SU-DHL-6 (cell line): Measurements from ENCODE around the gene THG1L.
"Not testable (repeated sequence)": the region's sequence is repeated elsewhere in the genome, so short reads cannot be mapped to it uniquely, and the experiment has no call there.

Experiments used
- H2AFZ ChIP-seq: fragments of 200-600 bp; sonication (generic); 2 replicates; pipeline ENCODE4 v1.6.1; 2014; ENCODE audit warnings: low read depth, mild to moderate bottlenecking, moderate library complexity, mixed read lengths, antibody characterized with exemption, low read length; ENCODE audit not compliant: severe bottlenecking
- H3F3A ChIP-seq: fragments of 200-600 bp; shearing (Covaris generic); 2 replicates; pipeline ENCODE4 v1.6.0; 2016; ENCODE audit warnings: antibody characterized with exemption, mild to moderate bottlenecking; ENCODE audit not compliant: insufficient read depth
- H3K27ac ChIP-seq: fragments of 200-600 bp; sonication (generic); 2 replicates; pipeline ENCODE4 v1.5.1; 2016; ENCODE audit warnings: low read depth, mild to moderate bottlenecking, low read length, moderate library complexity, mixed read lengths
- H3K27me3 ChIP-seq: fragments of 200-600 bp; sonication (generic), shearing (Covaris generic); 2 replicates; pipeline ENCODE4 v1.6.0; 2014; ENCODE audit warnings: mild to moderate bottlenecking, low read length
- H3K36me3 ChIP-seq: fragments of 200-600 bp; sonication (generic); 2 replicates; pipeline ENCODE4 v1.6.1; 2014; ENCODE audit warnings: mild to moderate bottlenecking, low read length, mixed read lengths
- H3K4me2 ChIP-seq: fragments of 300-600, 200-600 bp; shearing (Covaris generic), sonication (generic); 2 replicates; pipeline ENCODE4 v1.6.0; 2014; ENCODE audit warnings: low read length, low read depth, mild to moderate bottlenecking; ENCODE audit not compliant: poor library complexity, severe bottlenecking
- H3K4me3 ChIP-seq: fragments of 200-600 bp; sonication (generic); 2 replicates; pipeline ENCODE4 v1.5.1; 2014; ENCODE audit warnings: antibody characterized with exemption, low read length, mild to moderate bottlenecking, mixed read lengths; ENCODE audit not compliant: insufficient read depth, poor library complexity, severe bottlenecking
- H3K79me2 ChIP-seq: fragments of 200-600 bp; sonication (generic); 2 replicates; pipeline ENCODE4 v1.6.1; 2014; ENCODE audit warnings: mild to moderate bottlenecking, low read length, moderate library complexity; ENCODE audit not compliant: insufficient read depth
- H3K9ac ChIP-seq: fragments of 200-600 bp; sonication (generic); 2 replicates; pipeline ENCODE4 v1.7.0; 2014; ENCODE audit warnings: mild to moderate bottlenecking, low read length
- H3K9me2 ChIP-seq: fragments of 200-600 bp; sonication (generic); replicated peaks from 2 replicates; pipeline ENCODE4 v1.6.1; 2014; ENCODE audit warnings: low read length; ENCODE audit not compliant: insufficient read depth
- H3K9me3 ChIP-seq: fragments of 200-600 bp; sonication (generic); 2 replicates; pipeline ENCODE4 v1.6.1; 2014; ENCODE audit warnings: low read length, mixed read lengths; ENCODE audit not compliant: insufficient read depth
- H4K20me1 ChIP-seq: fragments of 200-600 bp; sonication (generic); 2 replicates; pipeline ENCODE4 v1.6.1; 2014; ENCODE audit warnings: low read depth, mild to moderate bottlenecking, antibody characterized with exemption, low read length, moderate library complexity, mixed read lengths
- EZH2phosphoT487 ChIP-seq: fragments of 200-600 bp; sonication (generic), shearing (Covaris generic); conservative IDR thresholded peaks from 2 replicates; pipeline ENCODE4 v1.6.1; 2018; ENCODE audit warnings: mild to moderate bottlenecking, antibody characterized with exemption, low read length, moderate library complexity, mixed read lengths
- TF ChIP-seq, protein P1 (sequence below): fragments of 200-600 bp; sonication (generic); IDR thresholded peaks from one replicate; pipeline ENCODE4 v1.5.1; 2017; ENCODE audit warnings: antibody characterized with exemption, mild to moderate bottlenecking, low read length, moderate library complexity; ENCODE audit not compliant: insufficient read depth, poor library complexity, severe bottlenecking

Gene THG1L

DNA sequence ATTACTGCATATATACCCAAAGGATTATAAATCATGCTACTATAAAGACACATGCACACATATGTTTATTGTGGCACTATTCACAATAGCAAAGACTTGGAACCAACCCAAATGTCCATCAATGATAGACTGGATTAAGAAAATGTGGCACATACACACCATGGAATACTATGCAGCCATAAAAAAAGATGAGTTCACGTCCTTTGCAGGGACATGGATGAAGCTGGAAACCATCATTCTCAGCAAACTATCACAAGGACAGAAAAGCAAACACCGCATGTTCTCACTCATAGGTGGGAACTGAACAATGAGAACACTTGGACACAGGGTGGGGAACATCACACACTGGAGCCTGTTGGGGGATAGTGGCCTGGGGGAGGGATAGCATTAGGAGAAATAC lies 4.6 kb upstream of the THG1L start:
- not testable (repeated sequence) for H4K20me1 ChIP-seq, H3K9me3 ChIP-seq, H3K9me2 ChIP-seq, H3K9ac ChIP-seq, H3K27ac ChIP-seq, H3K4me2 ChIP-seq, H3K27me3 ChIP-seq, H3K4me3 ChIP-seq, H2AFZ ChIP-seq, H3K36me3 ChIP-seq
- H3F3A ChIP-seq: peaks cover 21% of the 10 kb centered on the region
- peaks cover 10% of the 10 kb centered on the region; the same call in 1 of the 2 replicates for H3K79me2 ChIP-seq

DNA sequence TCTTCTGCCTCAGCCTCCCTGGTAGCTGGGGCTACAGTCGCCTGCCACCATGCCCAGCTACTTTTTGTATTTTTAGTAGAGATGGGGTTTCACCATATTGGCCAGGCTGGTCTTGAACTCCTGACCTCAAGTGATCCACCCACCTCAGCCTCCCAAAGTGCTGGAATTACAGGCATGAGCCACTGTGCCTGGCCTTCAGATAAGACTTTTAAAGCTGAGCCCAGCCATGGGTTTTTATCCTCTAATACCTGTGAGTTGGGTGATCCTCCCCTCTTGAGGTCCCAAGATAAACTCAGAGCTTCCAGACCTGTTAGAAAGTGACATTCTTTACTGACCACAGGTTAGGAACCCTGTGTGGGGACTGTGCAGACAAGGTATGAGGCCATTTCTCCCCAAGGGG lies 3.4 kb upstream of the THG1L start:
- not testable (repeated sequence) for H2AFZ ChIP-seq, H3K9me3 ChIP-seq, H3K36me3 ChIP-seq, H3K9me2 ChIP-seq, H4K20me1 ChIP-seq, H3K27me3 ChIP-seq, H3K4me3 ChIP-seq, H3K9ac ChIP-seq, H3K4me2 ChIP-seq
- peaks cover 10% of the 10 kb centered on the region; the same call in 1 of the 2 replicates for H3K79me2 ChIP-seq
- H3K27ac ChIP-seq: 0 out of 2 replicates have a peak overlapping the region, but pooled peaks have one; percentile 93
- peaks cover 21% of the 10 kb centered on the region for H3F3A ChIP-seq

DNA sequence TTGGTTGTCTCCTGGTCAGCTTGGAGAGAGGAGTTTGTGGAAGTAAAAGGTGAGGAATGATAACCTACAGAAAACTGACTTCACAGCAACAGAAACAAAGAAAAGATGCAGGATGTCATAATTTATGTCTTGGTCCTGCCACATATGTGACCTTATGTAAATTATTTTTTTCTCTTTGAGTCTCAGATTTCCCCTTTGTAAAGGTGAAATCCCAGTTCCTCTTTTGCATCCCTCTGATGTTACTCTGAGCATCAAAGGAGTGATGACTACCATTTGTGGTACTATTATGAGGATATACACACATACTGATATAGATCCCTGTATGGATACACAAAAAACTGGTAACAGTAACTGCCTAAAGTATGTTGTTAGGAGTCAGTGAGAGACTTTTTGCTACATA lies 1.4 kb upstream of the THG1L start:
- peak overlapping the region; percentile 93 for H3K27ac ChIP-seq
- H3K9me3 ChIP-seq: no peaks in the 10 kb centered on the region
- TF ChIP-seq, protein P1, sequence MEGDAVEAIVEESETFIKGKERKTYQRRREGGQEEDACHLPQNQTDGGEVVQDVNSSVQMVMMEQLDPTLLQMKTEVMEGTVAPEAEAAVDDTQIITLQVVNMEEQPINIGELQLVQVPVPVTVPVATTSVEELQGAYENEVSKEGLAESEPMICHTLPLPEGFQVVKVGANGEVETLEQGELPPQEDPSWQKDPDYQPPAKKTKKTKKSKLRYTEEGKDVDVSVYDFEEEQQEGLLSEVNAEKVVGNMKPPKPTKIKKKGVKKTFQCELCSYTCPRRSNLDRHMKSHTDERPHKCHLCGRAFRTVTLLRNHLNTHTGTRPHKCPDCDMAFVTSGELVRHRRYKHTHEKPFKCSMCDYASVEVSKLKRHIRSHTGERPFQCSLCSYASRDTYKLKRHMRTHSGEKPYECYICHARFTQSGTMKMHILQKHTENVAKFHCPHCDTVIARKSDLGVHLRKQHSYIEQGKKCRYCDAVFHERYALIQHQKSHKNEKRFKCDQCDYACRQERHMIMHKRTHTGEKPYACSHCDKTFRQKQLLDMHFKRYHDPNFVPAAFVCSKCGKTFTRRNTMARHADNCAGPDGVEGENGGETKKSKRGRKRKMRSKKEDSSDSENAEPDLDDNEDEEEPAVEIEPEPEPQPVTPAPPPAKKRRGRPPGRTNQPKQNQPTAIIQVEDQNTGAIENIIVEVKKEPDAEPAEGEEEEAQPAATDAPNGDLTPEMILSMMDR: no peak
- TF ChIP-seq EZH2phosphoT487: no peak
- no peaks in the 10 kb centered on the region for H4K20me1 ChIP-seq
- H3K36me3 ChIP-seq: peaks cover 11% of the 10 kb centered on the region; the same call in 1 of the 2 replicates
- H3K27me3 ChIP-seq: no peaks in the 10 kb centered on the region
- H3K9me2 ChIP-seq: no peaks in the 10 kb centered on the region
- H2AFZ ChIP-seq: peak overlapping the region; percentile 7
- H3K4me2 ChIP-seq: peak overlapping the region; percentile 94
- peak overlapping the region; percentile 75 for H3K4me3 ChIP-seq
- peaks cover 10% of the 10 kb centered on the region; the same call in 1 of the 2 replicates for H3K79me2 ChIP-seq
- H3K9ac ChIP-seq: peak overlapping the region; percentile 70
- H3F3A ChIP-seq: peaks cover 21% of the 10 kb centered on the region

DNA sequence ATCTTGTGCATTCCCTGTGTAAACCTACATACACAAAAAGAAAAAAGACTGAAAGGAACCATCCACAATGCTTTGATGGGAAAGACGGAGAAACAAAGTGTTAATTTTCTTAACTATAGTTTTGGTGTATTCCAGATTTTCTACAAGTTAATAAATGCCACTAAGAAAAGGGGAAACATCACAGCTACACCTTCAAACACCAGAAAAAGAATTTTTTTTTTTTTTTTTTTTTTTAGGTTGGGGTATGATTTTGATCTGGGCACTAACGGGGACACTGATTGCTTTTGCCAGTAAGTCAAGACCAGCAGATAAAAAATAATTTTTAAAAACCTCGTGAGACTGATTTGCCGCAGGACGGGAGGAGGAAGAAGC lies 334 bp upstream of the THG1L start:
- TF ChIP-seq, protein P1: no peak
- no peak for TF ChIP-seq EZH2phosphoT487
- no peaks in the 10 kb centered on the region for H4K20me1 ChIP-seq
- H3K9ac ChIP-seq: peak overlapping the region; percentile 70
- H3K27ac ChIP-seq: peak overlapping the region; percentile 93
- peak overlapping the region; percentile 75 for H3K4me3 ChIP-seq
- no peaks in the 10 kb centered on the region for H3K9me2 ChIP-seq
- H3K9me3 ChIP-seq: no peaks in the 10 kb centered on the region
- H3F3A ChIP-seq: peaks cover 21% of the 10 kb centered on the region
- peak overlapping the region; percentile 94 for H3K4me2 ChIP-seq
- H3K79me2 ChIP-seq: peaks cover 10% of the 10 kb centered on the region; the same call in 1 of the 2 replicates
- no peaks in the 10 kb centered on the region for H3K27me3 ChIP-seq
- peak overlapping the region; percentile 43 for H2AFZ ChIP-seq
- H3K36me3 ChIP-seq: peaks cover 18% of the 10 kb centered on the region
